Right atrium auricular region (tissue), 2 donors: ENCODE data around the gene TELO2. TPM values are rescaled to one million over a fixed set of nuclear protein-coding genes. Genes with fewer than 3 reads are reported as not detected.

Experiments
- DNase-seq: peaks from one replicate; pipeline ENCODE4 v3.0.0-alpha.2; 2019; ENCODE audit warnings: low spot score
- H3K27ac ChIP-seq, 2 donors: fragments of 200-600 bp; sonication (generic); 1 replicate in 1 of 2; 2 replicates in 1 of 2; pipeline ENCODE4 v1.5.1; 2016 to 2019
- H3K27me3 ChIP-seq, 2 donors: fragments of 200-600 bp; sonication (generic); one replicate each; pipeline versions ENCODE4 v1.5.1 to v1.6.0; 2017 to 2019
- H3K36me3 ChIP-seq: fragments of 200-600 bp; sonication (generic); one replicate; pipeline ENCODE4 v1.5.1; 2016
- H3K4me1 ChIP-seq, 2 donors: fragments of 200-600 bp; sonication (generic); one replicate each; pipeline versions ENCODE4 v1.5.1 to v1.6.0; 2017 to 2019
- H3K4me3 ChIP-seq, 2 donors: fragments of 200-600 bp; sonication (generic); 1 replicate in 1 of 2; 2 replicates in 1 of 2; pipeline ENCODE4 v1.5.1; 2017 to 2019; ENCODE audit warnings: mild to moderate bottlenecking in 1 of 2, moderate library complexity in 1 of 2
- H3K9me3 ChIP-seq, 2 donors: fragments of 200-600 bp; sonication (generic); one replicate each; pipeline ENCODE4 v1.5.1; 2019
- CTCF ChIP-seq, 2 donors: fragments of 200-600 bp; sonication (generic); IDR thresholded peaks; one replicate each; pipeline ENCODE4 v1.5.1; 2019; ENCODE audit warnings: antibody characterized with exemption in 2 of 2
- total RNA-seq, 2 donors: library from RNA; depleted of rRNA; stranded (reverse); fragments of >200 nt; gene quantifications; one replicate each; pipeline ENCODE4 v1.1.0, GENCODE V29; 2016

The TELO2 gene
- total RNA-seq, 2 donors from 2014 or later: 11.3 to 11.5 TPM

GRCh38 chr16:1459967-1460366 is 33.2 kb upstream of the TELO2 start:
- no peak overlapping the region for H3K4me3 ChIP-seq
- DNase-seq: no peak
- H3K27me3 ChIP-seq: no peaks in the 10 kb centered on the region
- TF ChIP-seq CTCF (IDR thresholded peaks at IDR 0.05): no peak
- no peaks in the 10 kb centered on the region for H3K9me3 ChIP-seq
- H3K36me3 ChIP-seq: peaks cover 58% of the 10 kb centered on the region
- H3K4me1 ChIP-seq: no peaks in the 10 kb centered on the region
- no peak overlapping the region for H3K27ac ChIP-seq

DNA sequence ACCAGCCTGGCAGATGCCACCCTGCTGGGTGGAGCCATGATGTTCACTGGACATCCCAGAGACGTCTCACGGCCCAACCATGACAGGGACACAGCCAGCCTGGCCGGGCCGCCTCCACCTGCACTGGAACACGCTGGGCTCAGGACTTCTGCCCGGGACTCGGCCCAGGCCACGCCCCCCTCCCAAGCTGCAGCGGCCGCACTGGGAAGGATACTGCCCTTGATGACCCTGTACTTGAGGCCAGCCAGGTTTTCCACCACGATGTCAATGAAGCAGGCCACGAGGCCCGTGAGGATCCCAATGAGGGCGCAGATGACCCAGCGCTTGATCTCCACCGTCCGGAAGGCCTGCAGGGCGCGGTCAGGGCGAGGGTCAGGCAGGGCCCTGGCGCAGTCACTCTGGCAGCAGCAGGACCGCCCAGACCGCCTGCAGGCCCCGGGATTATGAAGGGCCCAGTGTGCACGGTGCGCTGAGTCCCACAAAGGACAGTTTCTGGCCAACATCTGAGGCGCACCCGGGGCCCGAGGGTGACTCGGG is 32.5 kb upstream of the TELO2 start:
- no peak for TF ChIP-seq CTCF (IDR thresholded peaks at IDR 0.05)
- Histone ChIP-seq H3K9me3 (no peaks in the 10 kb centered on the region), H3K36me3 (peaks cover 51% of the 10 kb centered on the region), H3K4me3 (no peak overlapping the region), H3K27me3 (no peaks in the 10 kb centered on the region), H3K27ac (no peak overlapping the region), H3K4me1 (no peaks in the 10 kb centered on the region)
- DNase-seq: no peak

- peaks cover 46% of the 10 kb centered on the region for H3K36me3 ChIP-seq
- H3K4me3 ChIP-seq: no peak overlapping the region
- no peak for TF ChIP-seq CTCF (IDR thresholded peaks at IDR 0.05)
- no peaks in the 10 kb centered on the region for H3K27me3 ChIP-seq
- DNase-seq: no peak
- H3K27ac ChIP-seq: no peak overlapping the region
- H3K9me3 ChIP-seq: no peaks in the 10 kb centered on the region
- H3K4me1 ChIP-seq: no peaks in the 10 kb centered on the region
Measured at GRCh38 chr16:1461146-1461545, 32.0 kb upstream of the TELO2 start.

GRCh38 chr16:1464196-1464893 is 28.8 kb upstream of the TELO2 start:
- DNase-seq: no peak
- Histone ChIP-seq H3K27ac (no peak overlapping the region), H3K4me3 (no peak overlapping the region), H3K9me3 (no peaks in the 10 kb centered on the region), H3K27me3 (no peaks in the 10 kb centered on the region), H3K4me1 (no peaks in the 10 kb centered on the region), H3K36me3 (peaks cover 19% of the 10 kb centered on the region)
- TF ChIP-seq CTCF (IDR thresholded peaks at IDR 0.05): no peak

DNA sequence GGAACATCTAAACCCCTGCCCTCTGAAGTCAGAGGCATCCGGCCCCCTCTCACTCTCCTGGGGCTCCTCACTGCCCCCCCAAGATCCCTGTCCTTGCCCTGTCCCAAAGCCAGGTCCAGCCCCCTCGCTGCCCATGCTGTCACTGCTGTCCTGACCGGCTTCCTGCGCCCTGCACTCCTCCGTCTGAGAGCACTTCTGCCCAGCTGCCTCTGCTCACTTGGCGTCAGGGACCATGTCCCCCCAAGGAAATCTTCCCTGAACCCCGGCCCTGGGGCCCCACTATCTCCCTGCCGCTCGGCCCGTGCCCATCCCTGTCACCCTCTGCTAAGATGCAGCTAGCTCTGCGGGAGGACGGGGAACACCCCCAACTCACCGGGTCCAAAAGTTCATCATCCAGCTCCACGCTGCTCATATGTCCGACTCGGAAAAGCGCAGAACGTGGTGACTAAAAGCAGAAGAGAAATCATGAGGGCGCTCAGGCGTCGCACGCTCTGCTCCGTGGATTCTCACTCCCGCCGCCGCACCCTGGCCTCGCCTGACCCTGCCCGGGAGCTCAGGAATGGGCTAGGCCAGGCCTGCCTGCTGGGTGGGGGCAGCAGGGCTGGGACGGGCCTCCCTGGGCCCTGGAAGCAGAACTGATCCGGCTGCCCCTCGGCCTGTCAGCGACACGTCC is 28.1 kb upstream of the TELO2 start:
- no peak for TF ChIP-seq CTCF (IDR thresholded peaks at IDR 0.05)
- Histone ChIP-seq H3K36me3 (peaks cover 17% of the 10 kb centered on the region), H3K4me1 (no peaks in the 10 kb centered on the region), H3K27ac (no peak overlapping the region), H3K27me3 (no peaks in the 10 kb centered on the region), H3K9me3 (no peaks in the 10 kb centered on the region), H3K4me3 (no peak overlapping the region)
- DNase-seq: no peak
